Smooth muscle cell (in vitro differentiated cells): ENCODE results near the gene PRUNE2. TPM values are rescaled to one million over a fixed set of nuclear protein-coding genes. Genes with fewer than 3 reads are reported as not detected.

Source experiments
- DNase-seq: peaks from one replicate; lab custom pipeline; 2025; ENCODE audit not compliant: unreplicated experiment; lab: John Stamatoyannopoulos, UW
- H2AFZ ChIP-seq: fragments of 200-600 bp; sonication (generic); 2 replicates; pipeline ENCODE4 v1.6.0; 2016; ENCODE audit warnings: antibody characterized with exemption, low read depth, mild to moderate bottlenecking
- H3F3A ChIP-seq: fragments of 200-600 bp; sonication (generic); 2 replicates; pipeline ENCODE4 v1.6.0; 2017; ENCODE audit warnings: antibody characterized with exemption, low read depth
- H3K27ac ChIP-seq: fragments of 200-600 bp; sonication (generic); 2 replicates; pipeline ENCODE4 v1.5.1; 2016; ENCODE audit warnings: low read depth, mild to moderate bottlenecking
- H3K27me3 ChIP-seq: fragments of 200-600 bp; sonication (generic); 2 replicates; pipeline ENCODE4 v1.6.1; 2016; ENCODE audit warnings: low read depth, mild to moderate bottlenecking
- H3K36me3 ChIP-seq: fragments of 200-600 bp; sonication (generic); 2 replicates; pipeline ENCODE4 v1.5.1; 2016; ENCODE audit warnings: low read depth
- H3K4me1 ChIP-seq: fragments of 200-600 bp; sonication (generic); 2 replicates; pipeline ENCODE4 v1.5.1; 2016; ENCODE audit warnings: low read depth
- H3K4me2 ChIP-seq: fragments of 200-600 bp; sonication (generic); 2 replicates; pipeline ENCODE4 v1.6.0; 2016; ENCODE audit warnings: mild to moderate bottlenecking
- H3K4me3 ChIP-seq: fragments of 200-600 bp; sonication (generic); 2 replicates; pipeline ENCODE4 v1.5.1; 2016; ENCODE audit warnings: mild to moderate bottlenecking
- H3K79me2 ChIP-seq: fragments of 200-600 bp; sonication (generic); 2 replicates; pipeline ENCODE4 v1.6.0; 2016; ENCODE audit warnings: low read depth, mild to moderate bottlenecking
- H3K9ac ChIP-seq: fragments of 200-600 bp; sonication (generic); 2 replicates; pipeline ENCODE4 v1.6.0; 2016; ENCODE audit warnings: low read depth
- H3K9me3 ChIP-seq: fragments of 200-600 bp; sonication (generic); replicated peaks from 2 replicates; pipeline ENCODE4 v1.5.1; 2016; ENCODE audit warnings: low read depth
- H4K20me1 ChIP-seq: fragments of 200-600 bp; sonication (generic); 2 replicates; pipeline ENCODE4 v1.6.0; 2016; ENCODE audit warnings: low read depth
- WGBS: methylation state at CpG from one replicate; pipeline ENCODE4 v1.1.7; 2016; ENCODE audit warnings: low lambda C conversion rate; 5-methylcytosine and 5-hydroxymethylcytosine counted together
- polyA plus RNA-seq: library from polyadenylated mRNA; unstranded; fragments of >200 nt; fragmentation: Nextera tagmentation; extraction: Ambion mirVana; gene quantifications from 2 replicates; pipeline ENCODE4 v1.2.1, GENCODE V29; 2016
- total RNA-seq: library from RNA; depleted of rRNA; stranded (reverse); fragments of >200 nt; gene quantifications from 2 replicates; pipeline ENCODE4 v1.2.3, GENCODE V29; 2014
- TF ChIP-seq, protein P1 (sequence below): fragments of 200-600 bp; sonication (generic); IDR thresholded peaks from 2 replicates; pipeline ENCODE4 v1.5.1; 2017; ENCODE audit warnings: borderline replicate concordance, mild to moderate bottlenecking, antibody characterized with exemption; ENCODE audit not compliant: insufficient read depth, poor library complexity, severe bottlenecking

Gene PRUNE2
- total and polyA plus RNA-seq, 2 experiments from 2014 or later, result 0.79 to 1.9 TPM

DNA sequence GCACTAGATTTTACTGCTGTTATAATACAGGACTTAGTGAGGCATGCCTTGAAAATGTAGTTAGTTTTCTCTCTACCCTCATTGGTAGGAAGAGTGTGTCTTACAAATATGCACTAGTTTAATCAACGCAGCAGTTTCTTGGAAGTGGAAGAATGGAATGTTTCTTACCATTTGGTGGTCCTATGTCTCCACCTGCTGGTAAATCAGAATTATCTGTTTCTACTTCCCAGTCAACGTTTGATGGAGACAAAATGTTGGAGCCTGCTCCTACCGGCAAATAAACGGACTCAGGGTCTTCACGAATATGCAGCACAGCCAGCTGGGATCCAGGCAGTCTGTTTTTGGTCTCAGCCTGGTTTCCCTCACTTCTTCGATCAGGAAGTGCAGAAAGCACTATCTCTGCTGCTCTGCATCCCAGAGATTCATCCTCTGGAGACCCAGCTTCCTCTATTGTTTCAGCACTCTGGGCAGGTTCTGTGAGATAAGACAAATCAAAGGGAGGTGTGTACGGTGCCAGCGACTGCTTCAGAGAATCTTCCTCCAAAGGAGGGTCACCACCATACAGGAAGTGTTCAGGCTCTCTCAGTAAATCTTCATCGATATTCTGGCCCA, 201.2 kb downstream of the PRUNE2 start:
- Histone ChIP-seq H3K9me3 (no peaks in the 10 kb centered on the region), H3K79me2 (no peaks in the 10 kb centered on the region), H4K20me1 (no peaks in the 10 kb centered on the region), H3K27ac (no peak overlapping the region), H2AFZ (no peak overlapping the region), H3F3A (no peaks in the 10 kb centered on the region), H3K4me3 (no peak overlapping the region), H3K9ac (no peak overlapping the region), H3K27me3 (peaks cover 4% of the 10 kb centered on the region), H3K4me2 (no peak overlapping the region), H3K36me3 (no peaks in the 10 kb centered on the region), H3K4me1 (peaks cover 20% of the 10 kb centered on the region)
- no peak for DNase-seq
- WGBS, result 34% methylated on average over 9 of the region's 9 CpGs
- TF ChIP-seq, protein P1, sequence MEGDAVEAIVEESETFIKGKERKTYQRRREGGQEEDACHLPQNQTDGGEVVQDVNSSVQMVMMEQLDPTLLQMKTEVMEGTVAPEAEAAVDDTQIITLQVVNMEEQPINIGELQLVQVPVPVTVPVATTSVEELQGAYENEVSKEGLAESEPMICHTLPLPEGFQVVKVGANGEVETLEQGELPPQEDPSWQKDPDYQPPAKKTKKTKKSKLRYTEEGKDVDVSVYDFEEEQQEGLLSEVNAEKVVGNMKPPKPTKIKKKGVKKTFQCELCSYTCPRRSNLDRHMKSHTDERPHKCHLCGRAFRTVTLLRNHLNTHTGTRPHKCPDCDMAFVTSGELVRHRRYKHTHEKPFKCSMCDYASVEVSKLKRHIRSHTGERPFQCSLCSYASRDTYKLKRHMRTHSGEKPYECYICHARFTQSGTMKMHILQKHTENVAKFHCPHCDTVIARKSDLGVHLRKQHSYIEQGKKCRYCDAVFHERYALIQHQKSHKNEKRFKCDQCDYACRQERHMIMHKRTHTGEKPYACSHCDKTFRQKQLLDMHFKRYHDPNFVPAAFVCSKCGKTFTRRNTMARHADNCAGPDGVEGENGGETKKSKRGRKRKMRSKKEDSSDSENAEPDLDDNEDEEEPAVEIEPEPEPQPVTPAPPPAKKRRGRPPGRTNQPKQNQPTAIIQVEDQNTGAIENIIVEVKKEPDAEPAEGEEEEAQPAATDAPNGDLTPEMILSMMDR, result peak; percentile 76

GRCh38 chr9:76703270-76703669, 202.6 kb downstream of the PRUNE2 start:
- no peaks in the 10 kb centered on the region for H3K79me2 ChIP-seq
- no peak overlapping the region for H3K4me2 ChIP-seq
- no peak overlapping the region for H3K9ac ChIP-seq
- H4K20me1 ChIP-seq, result no peaks in the 10 kb centered on the region
- TF ChIP-seq, protein P1, result no peak
- DNase-seq, result no peak
- no peak overlapping the region for H2AFZ ChIP-seq
- H3K4me3 ChIP-seq, result no peak overlapping the region
- peaks cover 3% of the 10 kb centered on the region for H3F3A ChIP-seq
- H3K27me3 ChIP-seq, result no peaks in the 10 kb centered on the region
- H3K9me3 ChIP-seq, result no peaks in the 10 kb centered on the region
- H3K36me3 ChIP-seq, result no peaks in the 10 kb centered on the region
- peaks cover 25% of the 10 kb centered on the region for H3K4me1 ChIP-seq
- no peak overlapping the region for H3K27ac ChIP-seq
- whole genome bisulfite sequencing, result 72% methylated on average over 7 of the region's 7 CpGs

- Histone ChIP-seq H3K36me3 (no peaks in the 10 kb centered on the region), H3K9me3 (no peaks in the 10 kb centered on the region), H3K27me3 (no peaks in the 10 kb centered on the region), H3K4me2 (peak overlapping the region; percentile 40), H4K20me1 (no peaks in the 10 kb centered on the region), H3K4me3 (no peak overlapping the region), H3K79me2 (no peaks in the 10 kb centered on the region), H3F3A (peaks cover 3% of the 10 kb centered on the region), H2AFZ (no peak overlapping the region), H3K4me1 (peaks cover 25% of the 10 kb centered on the region), H3K9ac (no peak overlapping the region), H3K27ac (no peak overlapping the region)
- WGBS, result 13% methylated on average over 3 of the region's 3 CpGs
- no peak for DNase-seq
- TF ChIP-seq, protein P1, result no peak
These were observed 204.4 kb downstream of the PRUNE2 start for GRCh38 chr9:76701441-76702039.

- TF ChIP-seq, protein P1, result no peak
- H4K20me1 ChIP-seq, result no peaks in the 10 kb centered on the region
- peaks cover 25% of the 10 kb centered on the region for H3K4me1 ChIP-seq
- 79% methylated on average over 4 of the region's 4 CpGs for WGBS
- H3K79me2 ChIP-seq, result no peaks in the 10 kb centered on the region
- H3K9ac ChIP-seq, result no peak overlapping the region
- no peak overlapping the region for H3K27ac ChIP-seq
- H2AFZ ChIP-seq, result no peak overlapping the region
- H3K36me3 ChIP-seq, result no peaks in the 10 kb centered on the region
- H3K4me3 ChIP-seq, result no peak overlapping the region
- no peaks in the 10 kb centered on the region for H3K27me3 ChIP-seq
- H3K4me2 ChIP-seq, result peak overlapping the region; percentile 40
- no peaks in the 10 kb centered on the region for H3K9me3 ChIP-seq
- DNase-seq, result no peak
- H3F3A ChIP-seq, result peaks cover 3% of the 10 kb centered on the region
These were observed 205.0 kb downstream of the PRUNE2 start for GRCh38 chr9:76700916-76701315.
